ENCODE results near the gene EYA3.

- TF ChIP-seq CTCF (IDR thresholded peaks at IDR 0.05) (no peak), POLR2A (IDR thresholded peaks at IDR 0.05) (no peak)
Measured at GRCh38 chr1:28062806-28063205, 25.6 kb downstream of the EYA3 start.

All from esophagus squamous epithelium (tissue), 4 donors.